HL-60 (cell line): Measurements from ENCODE around the gene CFAP57.

Experiments
- DNase-seq, 2 experiments: peaks; one replicate each; pipeline ENCODE4 v3.0.0-alpha.2; 2010 to 2020; ENCODE audit warnings: low read depth in 1 of 2, low spot score in 1 of 2
- H3K27ac ChIP-seq: fragments of 250-450 bp; sonication (Bioruptor Pico); replicated peaks from 2 replicates; pipeline ENCODE4 v1.5.1; 2020; ENCODE audit warnings: mild to moderate bottlenecking, moderate library complexity
- H3K27me3 ChIP-seq: fragments of 250-450 bp; sonication (Bioruptor Pico); 2 replicates; pipeline ENCODE4 v1.5.1; 2021; ENCODE audit warnings: mild to moderate bottlenecking, moderate library complexity; ENCODE audit not compliant: insufficient read depth, poor library complexity, severe bottlenecking
- H3K4me3 ChIP-seq: replicated peaks from 2 replicates; pipeline ENCODE4 v1.5.1; 2011; ENCODE audit warnings: mild to moderate bottlenecking, control low read depth, low read length; ENCODE audit not compliant: insufficient read depth
- CTCF ChIP-seq: IDR thresholded peaks from one replicate; pipeline ENCODE4 v1.5.1; 2011; ENCODE audit warnings: low read length, control low read depth, inconsistent platforms; ENCODE audit not compliant: insufficient read depth
- GABPA ChIP-seq: IDR thresholded peaks from 2 replicates; pipeline ENCODE4 v1.6.1; 2012; ENCODE audit warnings: low read depth
- POLR2AphosphoS5 ChIP-seq: IDR thresholded peaks from 2 replicates; pipeline ENCODE4 v1.6.1; 2012; ENCODE audit warnings: low read depth
- REST ChIP-seq: IDR thresholded peaks from 2 replicates; pipeline ENCODE4 v1.6.1; 2012; ENCODE audit warnings: low read depth; ENCODE audit not compliant: insufficient replicate concordance
- SPI1 ChIP-seq: IDR thresholded peaks from 2 replicates; pipeline ENCODE4 v1.6.1; 2012; ENCODE audit warnings: low read depth, mild to moderate bottlenecking, borderline replicate concordance

The CFAP57 gene

GRCh38 chr1:43286115-43286514 is 114.0 kb downstream of the CFAP57 start:
- H3K27ac ChIP-seq: no peak overlapping the region
- TF ChIP-seq GABPA: no peak
- no peak for TF ChIP-seq SPI1
- no peak for TF ChIP-seq REST
- no peak overlapping the region for H3K4me3 ChIP-seq
- H3K27me3 ChIP-seq: no peaks in the 10 kb centered on the region
- no peak for DNase-seq

GRCh38 chr1:43286533-43286932 is 114.4 kb downstream of the CFAP57 start:
- TF ChIP-seq GABPA (no peak), SPI1 (no peak), POLR2AphosphoS5 (no peak), CTCF (no peak), REST (no peak)
- H3K27me3 ChIP-seq: no peaks in the 10 kb centered on the region
- H3K4me3 ChIP-seq: no peak overlapping the region
- no peak overlapping the region for H3K27ac ChIP-seq
- DNase-seq: no peak

- H3K4me3 ChIP-seq: no peak overlapping the region
- no peak for DNase-seq
- TF ChIP-seq GABPA (no peak), POLR2AphosphoS5 (no peak)
- H3K27ac ChIP-seq: no peak overlapping the region
- H3K27me3 ChIP-seq: no peaks in the 10 kb centered on the region
Observed at GRCh38 chr1:43288058-43288784, 116.1 kb downstream of the CFAP57 start.

- TF ChIP-seq SPI1 (no peak), CTCF (no peak)
- Histone ChIP-seq H3K4me3 (no peak overlapping the region), H3K27ac (no peak overlapping the region), H3K27me3 (no peaks in the 10 kb centered on the region)
- DNase-seq: no peak
Observed at GRCh38 chr1:43288785-43289706, 116.9 kb downstream of the CFAP57 start.
